ENCODE results near the gene ATP6V0A1. TPM values are rescaled to one million over a fixed set of nuclear protein-coding genes. Genes with fewer than 3 reads are reported as not detected.
A peak's percentile ranks its signal among the peaks of the same experiment; 100 is the strongest.

Gene ATP6V0A1
- polyA plus RNA-seq, 2 donors: 27.0 to 27.5 TPM

GRCh38 chr17:42421136-42421506 lies 37.6 kb upstream of the ATP6V0A1 start:
- Histone ChIP-seq H3K27ac (ENCODE audit: low read depth in 2 of 2, low read length in 1 of 2) (peak overlapping the region; percentile 95 to 96), H3K27me3 (ENCODE audit: control insufficient read depth in 1 of 2, insufficient read depth in 2 of 2, low read length in 2 of 2) (no peaks in the 10 kb centered on the region), H3K36me3 (ENCODE audit: control insufficient read depth in 2 of 2, insufficient read depth in 2 of 2, low read length in 1 of 2) (no peaks in the 10 kb centered on the region), H3K4me1 (ENCODE audit: control insufficient read depth in 2 of 2, insufficient read depth in 2 of 2, low read length in 1 of 2) (peaks cover 6 to 7% of the 10 kb centered on the region in 2 donors), H3K4me3 (ENCODE audit: low read depth in 1 of 2, low read length in 2 of 2) (peak overlapping the region; percentile 68 to 75), H3K9me3 (ENCODE audit: control insufficient read depth in 2 of 2, insufficient read depth in 1 of 2, low read depth in 1 of 2, low read length in 1 of 2) (no peaks in the 10 kb centered on the region)
- 12 to 37% methylated on average over 6 of the region's 6 CpGs for WGBS, 2 donors

GRCh38 chr17:42421507-42422338 lies 37.0 kb upstream of the ATP6V0A1 start:
- H3K4me1 ChIP-seq (ENCODE audit: control insufficient read depth in 2 of 2, insufficient read depth in 2 of 2, low read length in 1 of 2): peaks cover 3 to 6% of the 10 kb centered on the region in 2 donors

GRCh38 chr17:42422412-42422957 lies 36.2 kb upstream of the ATP6V0A1 start:
- 0% methylated on average over 35 to 44 of the region's 44 CpGs for WGBS, 2 donors
- H3K4me1 ChIP-seq (ENCODE audit: control insufficient read depth in 2 of 2, insufficient read depth in 2 of 2, low read length in 1 of 2): peaks cover 0 to 6% of the 10 kb centered on the region in 2 donors

More at GRCh38 chr17:42421507-42422338, 37.0 kb upstream of the ATP6V0A1 start:
- Histone ChIP-seq H3K27ac (ENCODE audit: low read depth in 2 of 2, low read length in 1 of 2) (peak overlapping the region; percentile 95 to 96), H3K4me3 (ENCODE audit: low read depth in 1 of 2, low read length in 2 of 2) (peak overlapping the region; percentile 68 to 75), H3K9me3 (ENCODE audit: control insufficient read depth in 2 of 2, insufficient read depth in 1 of 2, low read depth in 1 of 2, low read length in 1 of 2) (no peaks in the 10 kb centered on the region), H3K27me3 (ENCODE audit: control insufficient read depth in 1 of 2, insufficient read depth in 2 of 2, low read length in 2 of 2) (no peaks in the 10 kb centered on the region), H3K36me3 (ENCODE audit: control insufficient read depth in 2 of 2, insufficient read depth in 2 of 2, low read length in 1 of 2) (no peaks in the 10 kb centered on the region)
- WGBS, 2 donors: 2 to 9% methylated on average over 59 of the region's 59 CpGs

GRCh38 chr17:42422958-42423712 lies 35.5 kb upstream of the ATP6V0A1 start, which contains the start of gene CAVIN1:
Gene CAVIN1, minus strand, starts transcription at chr17:42423256. Its CDS starts 159 bp downstream, at chr17:42423097.
- Histone ChIP-seq H3K4me3 (ENCODE audit: low read depth in 1 of 2, low read length in 2 of 2) (peak within 1 kb of the TSS; percentile 68 to 75), H3K4me1 (ENCODE audit: control insufficient read depth in 2 of 2, insufficient read depth in 2 of 2, low read length in 1 of 2) (peaks cover 2 to 6% of the 10 kb centered on the region in 2 donors), H3K27ac (ENCODE audit: low read depth in 2 of 2, low read length in 1 of 2) (peak within 1 kb of the TSS; percentile 95 to 96), H3K27me3 (ENCODE audit: control insufficient read depth in 1 of 2, insufficient read depth in 2 of 2, low read length in 2 of 2) (no peaks in the 10 kb centered on the region), H3K36me3 (ENCODE audit: control insufficient read depth in 2 of 2, insufficient read depth in 2 of 2, low read length in 1 of 2) (no peaks in the 10 kb centered on the region), H3K9me3 (ENCODE audit: control insufficient read depth in 2 of 2, insufficient read depth in 1 of 2, low read depth in 1 of 2, low read length in 1 of 2) (no peaks in the 10 kb centered on the region)
- 2 to 3% methylated on average over 55 to 58 of the region's 58 CpGs for WGBS, 2 donors

More at GRCh38 chr17:42422412-42422957, 36.2 kb upstream of the ATP6V0A1 start:
- H3K36me3 ChIP-seq (ENCODE audit: control insufficient read depth in 2 of 2, insufficient read depth in 2 of 2, low read length in 1 of 2): no peaks in the 10 kb centered on the region
- peak overlapping the region; percentile 95 to 96 for H3K27ac ChIP-seq (ENCODE audit: low read depth in 2 of 2, low read length in 1 of 2)
- H3K27me3 ChIP-seq (ENCODE audit: control insufficient read depth in 1 of 2, insufficient read depth in 2 of 2, low read length in 2 of 2): no peaks in the 10 kb centered on the region
- H3K9me3 ChIP-seq (ENCODE audit: control insufficient read depth in 2 of 2, insufficient read depth in 1 of 2, low read depth in 1 of 2, low read length in 1 of 2): no peaks in the 10 kb centered on the region
- peak overlapping the region; percentile 68 to 75 for H3K4me3 ChIP-seq (ENCODE audit: low read depth in 1 of 2, low read length in 2 of 2)

- no peaks in the 10 kb centered on the region for H3K9me3 ChIP-seq (ENCODE audit: control insufficient read depth in 2 of 2, insufficient read depth in 1 of 2, low read depth in 1 of 2, low read length in 1 of 2)
- WGBS, 2 donors: 58 to 62% methylated on average over 11 of the region's 11 CpGs
- H3K4me3 ChIP-seq (ENCODE audit: low read depth in 1 of 2, low read length in 2 of 2): peak overlapping the region in 1 of 2 donors; percentile 75
- peak overlapping the region; percentile 52 to 95 for H3K27ac ChIP-seq (ENCODE audit: low read depth in 2 of 2, low read length in 1 of 2)
- H3K4me1 ChIP-seq (ENCODE audit: control insufficient read depth in 2 of 2, insufficient read depth in 2 of 2, low read length in 1 of 2): peaks cover 5 to 6% of the 10 kb centered on the region in 2 donors
- no peaks in the 10 kb centered on the region for H3K36me3 ChIP-seq (ENCODE audit: control insufficient read depth in 2 of 2, insufficient read depth in 2 of 2, low read length in 1 of 2)
- H3K27me3 ChIP-seq (ENCODE audit: control insufficient read depth in 1 of 2, insufficient read depth in 2 of 2, low read length in 2 of 2): no peaks in the 10 kb centered on the region
Observed at GRCh38 chr17:42423766-42424165, 34.9 kb upstream of the ATP6V0A1 start.

GRCh38 chr17:42424991-42425610 lies 33.6 kb upstream of the ATP6V0A1 start:
- H3K4me1 ChIP-seq (ENCODE audit: control insufficient read depth in 2 of 2, insufficient read depth in 2 of 2, low read length in 1 of 2): peaks cover 5 to 6% of the 10 kb centered on the region in 2 donors
- no peaks in the 10 kb centered on the region for H3K9me3 ChIP-seq (ENCODE audit: control insufficient read depth in 2 of 2, insufficient read depth in 1 of 2, low read depth in 1 of 2, low read length in 1 of 2)
- 59 to 73% methylated on average over 4 of the region's 4 CpGs for WGBS, 2 donors
- no peak overlapping the region for H3K4me3 ChIP-seq (ENCODE audit: low read depth in 1 of 2, low read length in 2 of 2)
- H3K27me3 ChIP-seq (ENCODE audit: control insufficient read depth in 1 of 2, insufficient read depth in 2 of 2, low read length in 2 of 2): no peaks in the 10 kb centered on the region
- peak overlapping the region in 1 of 2 donors; percentile 40 for H3K27ac ChIP-seq (ENCODE audit: low read depth in 2 of 2, low read length in 1 of 2)
- H3K36me3 ChIP-seq (ENCODE audit: control insufficient read depth in 2 of 2, insufficient read depth in 2 of 2, low read length in 1 of 2): no peaks in the 10 kb centered on the region

GRCh38 chr17:42428141-42428944 lies 30.3 kb upstream of the ATP6V0A1 start:
- Histone ChIP-seq H3K4me3 (ENCODE audit: low read depth in 1 of 2, low read length in 2 of 2) (peak overlapping the region in 1 of 2 donors; percentile 10), H3K27me3 (ENCODE audit: control insufficient read depth in 1 of 2, insufficient read depth in 2 of 2, low read length in 2 of 2) (no peaks in the 10 kb centered on the region), H3K27ac (ENCODE audit: low read depth in 2 of 2, low read length in 1 of 2) (peak overlapping the region; percentile 75 to 89), H3K4me1 (ENCODE audit: control insufficient read depth in 2 of 2, insufficient read depth in 2 of 2, low read length in 1 of 2) (peaks cover 2 to 5% of the 10 kb centered on the region in 2 donors), H3K9me3 (ENCODE audit: control insufficient read depth in 2 of 2, insufficient read depth in 1 of 2, low read depth in 1 of 2, low read length in 1 of 2) (no peaks in the 10 kb centered on the region), H3K36me3 (ENCODE audit: control insufficient read depth in 2 of 2, insufficient read depth in 2 of 2, low read length in 1 of 2) (no peaks in the 10 kb centered on the region)
- 18 to 33% methylated on average over 4 of the region's 4 CpGs for WGBS, 2 donors

- no peak overlapping the region for H3K4me3 ChIP-seq (ENCODE audit: low read depth in 1 of 2, low read length in 2 of 2)
- H3K27me3 ChIP-seq (ENCODE audit: control insufficient read depth in 1 of 2, insufficient read depth in 2 of 2, low read length in 2 of 2): no peaks in the 10 kb centered on the region
- peaks cover 1 to 5% of the 10 kb centered on the region in 2 donors for H3K4me1 ChIP-seq (ENCODE audit: control insufficient read depth in 2 of 2, insufficient read depth in 2 of 2, low read length in 1 of 2)
- no peaks in the 10 kb centered on the region for H3K36me3 ChIP-seq (ENCODE audit: control insufficient read depth in 2 of 2, insufficient read depth in 2 of 2, low read length in 1 of 2)
- no peaks in the 10 kb centered on the region for H3K9me3 ChIP-seq (ENCODE audit: control insufficient read depth in 2 of 2, insufficient read depth in 1 of 2, low read depth in 1 of 2, low read length in 1 of 2)
- H3K27ac ChIP-seq (ENCODE audit: low read depth in 2 of 2, low read length in 1 of 2): peak overlapping the region in 1 of 2 donors; percentile 49
- 57 to 73% methylated on average over 3 of the region's 3 CpGs for WGBS, 2 donors
Observed at GRCh38 chr17:42429726-42430447, 28.8 kb upstream of the ATP6V0A1 start.

Measured in esophagus (tissue), 2 donors.